Measurements from ENCODE around the gene FRMD8. TPM values are rescaled to one million over a fixed set of nuclear protein-coding genes. Genes with fewer than 3 reads are reported as not detected.

FRMD8 gene
- polyA plus RNA-seq, 1 donor from 2014 or later = 22.2 TPM

DNA sequence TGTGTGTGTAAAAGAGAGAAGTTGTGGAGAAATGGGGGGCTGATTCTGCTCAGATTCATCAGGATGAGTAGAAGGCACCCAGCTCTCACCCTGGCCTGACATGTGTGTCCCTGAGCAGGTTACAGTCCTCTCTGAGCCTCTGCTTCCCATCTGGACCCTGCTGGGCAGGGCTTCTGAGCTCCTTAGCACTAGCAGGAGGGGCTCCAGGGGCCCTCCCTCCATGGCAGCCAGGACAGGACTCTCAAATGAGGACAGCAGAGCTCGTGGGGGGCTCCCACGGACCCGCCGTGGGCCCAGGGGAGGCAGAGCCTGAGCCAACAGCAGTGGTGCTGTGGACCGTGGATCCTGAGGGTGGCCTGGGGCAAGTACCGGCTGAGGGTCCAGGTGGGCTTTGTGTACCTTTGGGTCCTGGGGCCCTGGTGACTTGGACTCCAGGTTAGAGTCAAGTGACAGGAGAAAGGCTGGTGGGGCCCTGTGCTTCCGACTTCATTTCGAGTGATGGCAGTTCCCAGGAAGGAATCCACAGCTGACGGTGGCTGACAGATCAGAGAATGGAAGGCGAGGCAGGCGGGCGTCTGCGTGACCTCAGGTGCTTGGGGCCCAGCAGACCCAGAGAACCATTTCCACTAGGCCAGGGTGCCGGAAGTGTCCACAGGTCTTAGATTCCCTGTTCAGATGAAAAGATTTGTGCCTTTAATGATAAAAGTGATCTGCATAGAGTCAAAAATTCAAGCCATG is 58.0 kb downstream of the FRMD8 start:
- Histone ChIP-seq H2AFZ (ENCODE audit: low read depth, low read length) (no peak overlapping the region), H3K4me3 (ENCODE audit: low read length) (no peak overlapping the region), H3K36me3 (ENCODE audit: insufficient read depth, low read length) (no peaks in the 10 kb centered on the region), H3K27ac (ENCODE audit: low read length) (no peak overlapping the region), H3K9ac (ENCODE audit: low read length) (no peak overlapping the region), H3K9me2 (ENCODE audit: insufficient read depth, low read length) (no peaks in the 10 kb centered on the region), H3K9me3 (ENCODE audit: low read length) (no peaks in the 10 kb centered on the region), H4K20me1 (ENCODE audit: insufficient read depth) (no peaks in the 10 kb centered on the region), H3K79me2 (replicated peaks; ENCODE audit: insufficient read depth, low read length) (no peaks in the 10 kb centered on the region), H3K4me2 (ENCODE audit: low read length) (no peak overlapping the region), H3K27me3 (ENCODE audit: insufficient read depth, low read depth, low read length) (no peaks in the 10 kb centered on the region), H3F3A (ENCODE audit: insufficient read depth, low read length, poor library complexity, severe bottlenecking) (no peaks in the 10 kb centered on the region)
- TF ChIP-seq EZH2 (IDR thresholded peaks at IDR 0.05; ENCODE audit: borderline replicate concordance, insufficient read depth, low read length, poor library complexity, severe bottlenecking) (no peak), EP300 (conservative IDR thresholded peaks at IDR 0.05; ENCODE audit: poor library complexity, severe bottlenecking) (no peak), SMC3 (conservative IDR thresholded peaks at IDR 0.05; ENCODE audit: poor library complexity) (no peak), MXI1 (conservative IDR thresholded peaks at IDR 0.05; ENCODE audit: poor library complexity, severe bottlenecking) (no peak), TAF1 (IDR thresholded peaks at IDR 0.05; ENCODE audit: low read depth) (no peak), POLR2AphosphoS5 (IDR thresholded peaks at IDR 0.05) (no peak), RAD21 (conservative IDR thresholded peaks at IDR 0.05) (no peak)

DNA sequence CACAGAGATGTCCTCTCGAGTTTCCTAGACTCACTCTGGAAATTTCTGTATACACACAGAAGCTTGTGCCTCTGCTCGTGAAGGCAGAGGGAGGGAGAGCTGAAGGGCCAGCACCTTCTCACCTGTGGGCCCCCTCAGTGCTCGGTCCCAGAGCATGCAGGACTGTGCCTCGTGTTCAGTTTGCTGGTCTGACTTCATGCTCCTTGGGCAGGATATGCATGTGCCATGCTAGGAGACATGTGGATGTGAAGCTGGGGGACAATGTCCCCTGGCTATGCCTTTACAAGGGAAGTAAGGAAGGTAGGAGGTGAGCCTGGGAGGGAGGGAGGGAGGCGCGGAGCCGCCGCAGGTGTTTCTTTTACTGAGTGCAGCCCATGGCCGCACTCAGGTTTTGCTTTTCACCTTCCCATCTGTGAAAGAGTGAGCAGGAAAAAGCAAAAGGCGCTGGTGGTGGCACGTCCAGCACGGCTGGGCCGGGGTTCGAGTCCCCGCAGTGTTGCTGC is 58.7 kb downstream of the FRMD8 start:
- H3F3A ChIP-seq (ENCODE audit: insufficient read depth, low read length, poor library complexity, severe bottlenecking) = no peaks in the 10 kb centered on the region
- no peaks in the 10 kb centered on the region for H3K9me2 ChIP-seq (ENCODE audit: insufficient read depth, low read length)
- no peaks in the 10 kb centered on the region for H4K20me1 ChIP-seq (ENCODE audit: insufficient read depth)
- H3K79me2 ChIP-seq (replicated peaks; ENCODE audit: insufficient read depth, low read length) = no peaks in the 10 kb centered on the region
- no peak overlapping the region for H3K9ac ChIP-seq (ENCODE audit: low read length)
- no peaks in the 10 kb centered on the region for H3K27me3 ChIP-seq (ENCODE audit: insufficient read depth, low read depth, low read length)
- no peaks in the 10 kb centered on the region for H3K36me3 ChIP-seq (ENCODE audit: insufficient read depth, low read length)
- H3K27ac ChIP-seq (ENCODE audit: low read length) = no peak overlapping the region
- no peak for TF ChIP-seq TAF1 (IDR thresholded peaks at IDR 0.05; ENCODE audit: low read depth)
- TF ChIP-seq EP300 (conservative IDR thresholded peaks at IDR 0.05; ENCODE audit: poor library complexity, severe bottlenecking) = no peak
- TF ChIP-seq EZH2 (IDR thresholded peaks at IDR 0.05; ENCODE audit: borderline replicate concordance, insufficient read depth, low read length, poor library complexity, severe bottlenecking) = no peak
- TF ChIP-seq, protein P1, sequence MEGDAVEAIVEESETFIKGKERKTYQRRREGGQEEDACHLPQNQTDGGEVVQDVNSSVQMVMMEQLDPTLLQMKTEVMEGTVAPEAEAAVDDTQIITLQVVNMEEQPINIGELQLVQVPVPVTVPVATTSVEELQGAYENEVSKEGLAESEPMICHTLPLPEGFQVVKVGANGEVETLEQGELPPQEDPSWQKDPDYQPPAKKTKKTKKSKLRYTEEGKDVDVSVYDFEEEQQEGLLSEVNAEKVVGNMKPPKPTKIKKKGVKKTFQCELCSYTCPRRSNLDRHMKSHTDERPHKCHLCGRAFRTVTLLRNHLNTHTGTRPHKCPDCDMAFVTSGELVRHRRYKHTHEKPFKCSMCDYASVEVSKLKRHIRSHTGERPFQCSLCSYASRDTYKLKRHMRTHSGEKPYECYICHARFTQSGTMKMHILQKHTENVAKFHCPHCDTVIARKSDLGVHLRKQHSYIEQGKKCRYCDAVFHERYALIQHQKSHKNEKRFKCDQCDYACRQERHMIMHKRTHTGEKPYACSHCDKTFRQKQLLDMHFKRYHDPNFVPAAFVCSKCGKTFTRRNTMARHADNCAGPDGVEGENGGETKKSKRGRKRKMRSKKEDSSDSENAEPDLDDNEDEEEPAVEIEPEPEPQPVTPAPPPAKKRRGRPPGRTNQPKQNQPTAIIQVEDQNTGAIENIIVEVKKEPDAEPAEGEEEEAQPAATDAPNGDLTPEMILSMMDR (IDR thresholded peaks at IDR 0.05; ENCODE audit: poor library complexity, severe bottlenecking) = no peak
- no peak for TF ChIP-seq POLR2AphosphoS5 (IDR thresholded peaks at IDR 0.05)
- no peak for TF ChIP-seq RAD21 (conservative IDR thresholded peaks at IDR 0.05)
- no peak for TF ChIP-seq SMC3 (conservative IDR thresholded peaks at IDR 0.05; ENCODE audit: poor library complexity)
- TF ChIP-seq, protein P2, sequence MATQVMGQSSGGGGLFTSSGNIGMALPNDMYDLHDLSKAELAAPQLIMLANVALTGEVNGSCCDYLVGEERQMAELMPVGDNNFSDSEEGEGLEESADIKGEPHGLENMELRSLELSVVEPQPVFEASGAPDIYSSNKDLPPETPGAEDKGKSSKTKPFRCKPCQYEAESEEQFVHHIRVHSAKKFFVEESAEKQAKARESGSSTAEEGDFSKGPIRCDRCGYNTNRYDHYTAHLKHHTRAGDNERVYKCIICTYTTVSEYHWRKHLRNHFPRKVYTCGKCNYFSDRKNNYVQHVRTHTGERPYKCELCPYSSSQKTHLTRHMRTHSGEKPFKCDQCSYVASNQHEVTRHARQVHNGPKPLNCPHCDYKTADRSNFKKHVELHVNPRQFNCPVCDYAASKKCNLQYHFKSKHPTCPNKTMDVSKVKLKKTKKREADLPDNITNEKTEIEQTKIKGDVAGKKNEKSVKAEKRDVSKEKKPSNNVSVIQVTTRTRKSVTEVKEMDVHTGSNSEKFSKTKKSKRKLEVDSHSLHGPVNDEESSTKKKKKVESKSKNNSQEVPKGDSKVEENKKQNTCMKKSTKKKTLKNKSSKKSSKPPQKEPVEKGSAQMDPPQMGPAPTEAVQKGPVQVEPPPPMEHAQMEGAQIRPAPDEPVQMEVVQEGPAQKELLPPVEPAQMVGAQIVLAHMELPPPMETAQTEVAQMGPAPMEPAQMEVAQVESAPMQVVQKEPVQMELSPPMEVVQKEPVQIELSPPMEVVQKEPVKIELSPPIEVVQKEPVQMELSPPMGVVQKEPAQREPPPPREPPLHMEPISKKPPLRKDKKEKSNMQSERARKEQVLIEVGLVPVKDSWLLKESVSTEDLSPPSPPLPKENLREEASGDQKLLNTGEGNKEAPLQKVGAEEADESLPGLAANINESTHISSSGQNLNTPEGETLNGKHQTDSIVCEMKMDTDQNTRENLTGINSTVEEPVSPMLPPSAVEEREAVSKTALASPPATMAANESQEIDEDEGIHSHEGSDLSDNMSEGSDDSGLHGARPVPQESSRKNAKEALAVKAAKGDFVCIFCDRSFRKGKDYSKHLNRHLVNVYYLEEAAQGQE (IDR thresholded peaks at IDR 0.05; ENCODE audit: borderline replicate concordance) = no peak
- no peak for TF ChIP-seq MXI1 (conservative IDR thresholded peaks at IDR 0.05; ENCODE audit: poor library complexity, severe bottlenecking)
- no peak overlapping the region for H3K4me3 ChIP-seq (ENCODE audit: low read length)
- H3K9me3 ChIP-seq (ENCODE audit: low read length) = no peaks in the 10 kb centered on the region
- no peak overlapping the region for H2AFZ ChIP-seq (ENCODE audit: low read depth, low read length)
- no peak overlapping the region for H3K4me2 ChIP-seq (ENCODE audit: low read length)

All from neural cell (in vitro differentiated cells).